SK-N-SH treated with all-trans-retinoic acid at 6 μM for 48 hours (cell line): Measurements from ENCODE around the gene CHPF.

Source experiments
- ATAC-seq: fragments of 200-7000 bp; cut with Tn5 transposase; 3 replicates; pipeline ENCODE4 v1.9.1; 2020; ENCODE audit warnings: mild to moderate bottlenecking, moderate library complexity
- ARNTL ChIP-seq: fragments of 450-650 bp; formaldehyde crosslinking; IDR thresholded peaks from 2 replicates; pipeline ENCODE4 v1.5.0; 2020; ENCODE audit warnings: low read depth, mild to moderate bottlenecking, moderate library complexity, borderline replicate concordance
- BACH2 ChIP-seq: fragments of 250-450 bp; sonication (Bioruptor Pico); IDR thresholded peaks from 2 replicates; pipeline ENCODE4 v1.9.0; 2021; ENCODE audit warnings: mild to moderate bottlenecking, borderline replicate concordance
- CSDC2 ChIP-seq: fragments of 250-450 bp; sonication (Bioruptor Pico); IDR thresholded peaks from 2 replicates; pipeline ENCODE4 v1.5.0; 2020; ENCODE audit warnings: mild to moderate bottlenecking, moderate library complexity
- GLIS3 ChIP-seq: fragments of 250-450 bp; sonication (Bioruptor Pico); IDR thresholded peaks from 2 replicates; pipeline ENCODE4 v1.5.0; 2020; ENCODE audit warnings: mild to moderate bottlenecking, moderate library complexity
- ISL1 ChIP-seq: fragments of 250-450 bp; sonication (Bioruptor Pico); IDR thresholded peaks from 2 replicates; pipeline ENCODE4 v2.1.2; 2022; ENCODE audit warnings: mild to moderate bottlenecking, moderate library complexity
- OSR1 ChIP-seq: fragments of 250-450 bp; sonication (Bioruptor Pico); IDR thresholded peaks from 2 replicates; pipeline ENCODE4 v1.8.0; 2022; ENCODE audit warnings: moderate library complexity, mild to moderate bottlenecking, inconsistent platforms
- PPARA ChIP-seq: fragments of 250-450 bp; sonication (Bioruptor Pico); IDR thresholded peaks from 2 replicates; pipeline ENCODE4 v1.5.0; 2020; ENCODE audit warnings: mild to moderate bottlenecking, borderline replicate concordance
- RARB ChIP-seq: fragments of 250-450 bp; sonication (Bioruptor Pico); IDR thresholded peaks from 2 replicates; pipeline ENCODE4 v1.8.0; 2021; ENCODE audit warnings: mild to moderate bottlenecking, moderate library complexity
- SNAI2 ChIP-seq: fragments of 250-450 bp; sonication (Bioruptor Pico); IDR thresholded peaks from 2 replicates; pipeline ENCODE4 v1.5.0; 2020; ENCODE audit warnings: mild to moderate bottlenecking, moderate library complexity
- TCF4 ChIP-seq: fragments of 250-450 bp; sonication (Bioruptor Pico); IDR thresholded peaks from 2 replicates; pipeline ENCODE4 v1.8.0; 2021; ENCODE audit warnings: mild to moderate bottlenecking, moderate library complexity, borderline replicate concordance
- TOX ChIP-seq: fragments of 250-450 bp; sonication (Bioruptor Pico); IDR thresholded peaks from 2 replicates; pipeline ENCODE4 v1.8.0; 2021; ENCODE audit warnings: mild to moderate bottlenecking, moderate library complexity, borderline replicate concordance
- ZC3H10 ChIP-seq: fragments of 250-450 bp; sonication (Bioruptor Pico); IDR thresholded peaks from 2 replicates; pipeline ENCODE4 v1.5.1; 2021; ENCODE audit warnings: mild to moderate bottlenecking, moderate library complexity
- ZFP3 ChIP-seq: fragments of 250-450 bp; sonication (Bioruptor Pico); IDR thresholded peaks from 2 replicates; pipeline ENCODE4 v1.5.0; 2020; ENCODE audit warnings: mild to moderate bottlenecking, moderate library complexity
- ZFP30 ChIP-seq: fragments of 450-650 bp; formaldehyde crosslinking; IDR thresholded peaks from 2 replicates; pipeline ENCODE4 v1.5.0; 2022; ENCODE audit warnings: mild to moderate bottlenecking, moderate library complexity
- ZNF565 ChIP-seq: fragments of 450-650 bp; formaldehyde crosslinking; conservative IDR thresholded peaks from 2 replicates; pipeline ENCODE4 v1.5.0; 2020; ENCODE audit warnings: low read depth, mild to moderate bottlenecking, moderate library complexity
- ZNF70 ChIP-seq: fragments of 450-650 bp; formaldehyde crosslinking; IDR thresholded peaks from 2 replicates; pipeline ENCODE4 v1.5.0; 2020; ENCODE audit warnings: mild to moderate bottlenecking, moderate library complexity
- ZNF8 ChIP-seq: fragments of 450-650 bp; formaldehyde crosslinking; IDR thresholded peaks from 2 replicates; pipeline ENCODE4 v1.5.0; 2020; ENCODE audit warnings: mild to moderate bottlenecking, moderate library complexity
- TF ChIP-seq, protein P1 (sequence below): fragments of 250-450 bp; sonication (Bioruptor Pico); IDR thresholded peaks from 2 replicates; pipeline ENCODE4 v1.8.0; 2021; ENCODE audit warnings: low read depth, mild to moderate bottlenecking, moderate library complexity, borderline replicate concordance
- TF ChIP-seq, protein P2 (sequence below): fragments of 250-450 bp; sonication (Bioruptor Pico); IDR thresholded peaks from 2 replicates; pipeline ENCODE4 v1.8.0; 2020; ENCODE audit warnings: mild to moderate bottlenecking, moderate library complexity, borderline replicate concordance
- TF ChIP-seq, protein P3 (sequence below): fragments of 250-450 bp; sonication (Bioruptor Pico); IDR thresholded peaks from 2 replicates; pipeline ENCODE4 v1.5.1; 2020; ENCODE audit warnings: low read depth, mild to moderate bottlenecking, moderate library complexity
- TF ChIP-seq, protein P4 (sequence below): fragments of 250-450 bp; sonication (Bioruptor Pico); IDR thresholded peaks from 2 replicates; pipeline ENCODE4 v1.5.1; 2021; ENCODE audit warnings: mild to moderate bottlenecking, moderate library complexity

The CHPF gene

DNA sequence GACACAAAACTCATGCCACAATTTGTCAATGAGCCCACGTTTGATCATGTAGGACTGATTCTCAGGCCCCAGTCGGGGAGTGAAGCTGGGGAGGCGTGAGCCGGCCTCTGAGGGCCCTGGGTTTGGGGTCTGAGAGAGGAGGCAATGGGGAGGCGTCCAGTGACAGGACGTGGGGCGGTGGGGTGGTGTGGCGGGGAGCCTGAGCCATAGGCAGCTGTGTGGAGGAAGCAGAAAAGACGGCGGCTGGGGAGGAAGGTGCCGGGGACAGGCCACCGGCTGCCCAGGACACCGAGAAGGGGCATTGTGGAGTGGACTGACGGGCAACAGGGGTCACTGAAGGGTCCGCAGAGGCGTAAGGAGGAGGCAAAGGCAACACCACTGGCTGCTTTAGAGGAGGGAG lies 7.2 kb downstream of the CHPF start (continued):
- TF ChIP-seq, protein P1, sequence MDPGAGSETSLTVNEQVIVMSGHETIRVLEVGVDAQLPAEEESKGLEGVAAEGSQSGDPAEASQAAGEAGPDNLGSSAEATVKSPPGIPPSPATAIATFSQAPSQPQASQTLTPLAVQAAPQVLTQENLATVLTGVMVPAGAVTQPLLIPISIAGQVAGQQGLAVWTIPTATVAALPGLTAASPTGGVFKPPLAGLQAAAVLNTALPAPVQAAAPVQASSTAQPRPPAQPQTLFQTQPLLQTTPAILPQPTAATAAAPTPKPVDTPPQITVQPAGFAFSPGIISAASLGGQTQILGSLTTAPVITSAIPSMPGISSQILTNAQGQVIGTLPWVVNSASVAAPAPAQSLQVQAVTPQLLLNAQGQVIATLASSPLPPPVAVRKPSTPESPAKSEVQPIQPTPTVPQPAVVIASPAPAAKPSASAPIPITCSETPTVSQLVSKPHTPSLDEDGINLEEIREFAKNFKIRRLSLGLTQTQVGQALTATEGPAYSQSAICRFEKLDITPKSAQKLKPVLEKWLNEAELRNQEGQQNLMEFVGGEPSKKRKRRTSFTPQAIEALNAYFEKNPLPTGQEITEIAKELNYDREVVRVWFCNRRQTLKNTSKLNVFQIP (CRISPR knock-in tag): no peak
- TF ChIP-seq PPARA (CRISPR knock-in tag) (no peak), GLIS3 (no peak)
- TF ChIP-seq, all 23 proteins: peak for 0

DNA sequence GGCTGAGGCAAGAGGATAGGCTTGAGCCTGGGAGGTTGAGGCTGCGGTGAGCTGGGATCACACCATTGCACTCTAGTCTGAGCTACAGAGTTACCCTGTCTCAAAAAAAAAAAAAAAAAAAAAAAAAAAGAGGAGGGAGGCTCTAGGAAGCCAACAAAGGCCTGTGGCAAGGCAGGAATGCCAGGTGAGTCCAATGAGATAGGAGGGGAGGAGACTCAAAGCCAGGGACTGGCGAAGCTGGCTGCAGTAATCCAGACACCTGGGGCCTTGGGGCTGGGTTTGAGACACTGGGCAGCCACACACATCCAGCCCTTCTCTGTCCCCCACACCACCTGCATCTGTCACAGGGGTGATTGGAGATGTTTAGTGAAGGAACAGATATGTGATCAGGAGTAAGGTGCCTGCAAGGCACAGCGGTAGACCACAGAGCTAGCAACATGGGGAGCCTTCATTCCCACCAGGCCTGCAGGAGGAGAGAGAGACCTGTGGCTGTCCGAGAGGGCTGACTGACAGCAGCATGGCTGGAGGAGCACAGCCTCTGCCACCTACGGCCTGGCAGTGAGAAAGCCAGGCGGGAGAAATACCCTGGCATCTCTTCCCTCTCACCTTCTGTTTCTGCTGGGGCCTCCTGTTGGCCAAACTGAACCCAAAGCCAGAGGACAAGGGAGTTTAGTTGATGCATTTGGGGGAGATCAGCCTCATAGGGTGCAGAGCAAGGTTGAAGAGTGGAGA lies 9.5 kb downstream of the CHPF start:
- ATAC-seq: no peak
- TF ChIP-seq GLIS3 (no peak), BACH2 (no peak), SNAI2 (CRISPR knock-in tag) (no peak), ZNF8 (CRISPR knock-in tag) (no peak), ZC3H10 (CRISPR knock-in tag) (no peak), CSDC2 (CRISPR knock-in tag) (no peak), ZNF565 (CRISPR knock-in tag) (no peak), ISL1 (no peak), PPARA (CRISPR knock-in tag) (no peak), RARB (CRISPR knock-in tag) (no peak), ZNF70 (CRISPR knock-in tag) (no peak), ZFP30 (CRISPR knock-in tag) (no peak), OSR1 (no peak), TCF4 (CRISPR knock-in tag) (no peak), ZFP3 (CRISPR knock-in tag) (no peak), TOX (CRISPR knock-in tag) (no peak)
- TF ChIP-seq, protein P2, sequence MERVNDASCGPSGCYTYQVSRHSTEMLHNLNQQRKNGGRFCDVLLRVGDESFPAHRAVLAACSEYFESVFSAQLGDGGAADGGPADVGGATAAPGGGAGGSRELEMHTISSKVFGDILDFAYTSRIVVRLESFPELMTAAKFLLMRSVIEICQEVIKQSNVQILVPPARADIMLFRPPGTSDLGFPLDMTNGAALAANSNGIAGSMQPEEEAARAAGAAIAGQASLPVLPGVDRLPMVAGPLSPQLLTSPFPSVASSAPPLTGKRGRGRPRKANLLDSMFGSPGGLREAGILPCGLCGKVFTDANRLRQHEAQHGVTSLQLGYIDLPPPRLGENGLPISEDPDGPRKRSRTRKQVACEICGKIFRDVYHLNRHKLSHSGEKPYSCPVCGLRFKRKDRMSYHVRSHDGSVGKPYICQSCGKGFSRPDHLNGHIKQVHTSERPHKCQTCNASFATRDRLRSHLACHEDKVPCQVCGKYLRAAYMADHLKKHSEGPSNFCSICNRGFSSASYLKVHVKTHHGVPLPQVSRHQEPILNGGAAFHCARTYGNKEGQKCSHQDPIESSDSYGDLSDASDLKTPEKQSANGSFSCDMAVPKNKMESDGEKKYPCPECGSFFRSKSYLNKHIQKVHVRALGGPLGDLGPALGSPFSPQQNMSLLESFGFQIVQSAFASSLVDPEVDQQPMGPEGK (CRISPR knock-in tag): no peak
- TF ChIP-seq, protein P1 (CRISPR knock-in tag): no peak
- TF ChIP-seq, protein P3, sequence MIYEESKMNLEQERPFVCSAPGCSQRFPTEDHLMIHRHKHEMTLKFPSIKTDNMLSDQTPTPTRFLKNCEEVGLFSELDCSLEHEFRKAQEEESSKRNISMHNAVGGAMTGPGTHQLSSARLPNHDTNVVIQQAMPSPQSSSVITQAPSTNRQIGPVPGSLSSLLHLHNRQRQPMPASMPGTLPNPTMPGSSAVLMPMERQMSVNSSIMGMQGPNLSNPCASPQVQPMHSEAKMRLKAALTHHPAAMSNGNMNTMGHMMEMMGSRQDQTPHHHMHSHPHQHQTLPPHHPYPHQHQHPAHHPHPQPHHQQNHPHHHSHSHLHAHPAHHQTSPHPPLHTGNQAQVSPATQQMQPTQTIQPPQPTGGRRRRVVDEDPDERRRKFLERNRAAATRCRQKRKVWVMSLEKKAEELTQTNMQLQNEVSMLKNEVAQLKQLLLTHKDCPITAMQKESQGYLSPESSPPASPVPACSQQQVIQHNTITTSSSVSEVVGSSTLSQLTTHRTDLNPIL (CRISPR knock-in tag): no peak
- TF ChIP-seq, protein P4, sequence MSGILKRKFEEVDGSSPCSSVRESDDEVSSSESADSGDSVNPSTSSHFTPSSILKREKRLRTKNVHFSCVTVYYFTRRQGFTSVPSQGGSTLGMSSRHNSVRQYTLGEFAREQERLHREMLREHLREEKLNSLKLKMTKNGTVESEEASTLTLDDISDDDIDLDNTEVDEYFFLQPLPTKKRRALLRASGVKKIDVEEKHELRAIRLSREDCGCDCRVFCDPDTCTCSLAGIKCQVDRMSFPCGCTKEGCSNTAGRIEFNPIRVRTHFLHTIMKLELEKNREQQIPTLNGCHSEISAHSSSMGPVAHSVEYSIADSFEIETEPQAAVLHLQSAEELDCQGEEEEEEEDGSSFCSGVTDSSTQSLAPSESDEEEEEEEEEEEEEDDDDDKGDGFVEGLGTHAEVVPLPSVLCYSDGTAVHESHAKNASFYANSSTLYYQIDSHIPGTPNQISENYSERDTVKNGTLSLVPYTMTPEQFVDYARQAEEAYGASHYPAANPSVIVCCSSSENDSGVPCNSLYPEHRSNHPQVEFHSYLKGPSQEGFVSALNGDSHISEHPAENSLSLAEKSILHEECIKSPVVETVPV (CRISPR knock-in tag): no peak

DNA sequence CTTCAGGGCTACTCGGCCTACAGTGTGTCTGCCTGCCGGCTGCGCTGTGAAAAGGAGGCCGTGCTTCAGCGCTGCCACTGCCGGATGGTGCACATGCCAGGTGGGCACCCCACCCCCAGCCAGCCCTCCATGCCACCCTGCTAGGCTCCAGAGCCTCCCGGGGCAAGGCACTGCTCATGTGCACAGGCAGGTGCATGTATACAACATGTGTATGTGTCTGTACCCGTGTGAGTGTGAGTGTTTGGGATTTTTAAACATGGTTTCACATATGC lies 11.3 kb downstream of the CHPF start:
- no peak for TF ChIP-seq PPARA (CRISPR knock-in tag)
- no peak for TF ChIP-seq ARNTL (CRISPR knock-in tag)
- no peak for TF ChIP-seq ISL1
- TF ChIP-seq RARB (CRISPR knock-in tag): no peak
- no peak for TF ChIP-seq ZNF565 (CRISPR knock-in tag)
- no peak for ATAC-seq
